Cerebellar nuclear complex (tissue), 1 donor: ENCODE data around the gene RBM19.

ENCODE experiments used
- DNase-seq, 2 experiments: peaks; one replicate each; lab custom pipeline; 2025; lab: John Stamatoyannopoulos, UW

Gene RBM19

DNA sequence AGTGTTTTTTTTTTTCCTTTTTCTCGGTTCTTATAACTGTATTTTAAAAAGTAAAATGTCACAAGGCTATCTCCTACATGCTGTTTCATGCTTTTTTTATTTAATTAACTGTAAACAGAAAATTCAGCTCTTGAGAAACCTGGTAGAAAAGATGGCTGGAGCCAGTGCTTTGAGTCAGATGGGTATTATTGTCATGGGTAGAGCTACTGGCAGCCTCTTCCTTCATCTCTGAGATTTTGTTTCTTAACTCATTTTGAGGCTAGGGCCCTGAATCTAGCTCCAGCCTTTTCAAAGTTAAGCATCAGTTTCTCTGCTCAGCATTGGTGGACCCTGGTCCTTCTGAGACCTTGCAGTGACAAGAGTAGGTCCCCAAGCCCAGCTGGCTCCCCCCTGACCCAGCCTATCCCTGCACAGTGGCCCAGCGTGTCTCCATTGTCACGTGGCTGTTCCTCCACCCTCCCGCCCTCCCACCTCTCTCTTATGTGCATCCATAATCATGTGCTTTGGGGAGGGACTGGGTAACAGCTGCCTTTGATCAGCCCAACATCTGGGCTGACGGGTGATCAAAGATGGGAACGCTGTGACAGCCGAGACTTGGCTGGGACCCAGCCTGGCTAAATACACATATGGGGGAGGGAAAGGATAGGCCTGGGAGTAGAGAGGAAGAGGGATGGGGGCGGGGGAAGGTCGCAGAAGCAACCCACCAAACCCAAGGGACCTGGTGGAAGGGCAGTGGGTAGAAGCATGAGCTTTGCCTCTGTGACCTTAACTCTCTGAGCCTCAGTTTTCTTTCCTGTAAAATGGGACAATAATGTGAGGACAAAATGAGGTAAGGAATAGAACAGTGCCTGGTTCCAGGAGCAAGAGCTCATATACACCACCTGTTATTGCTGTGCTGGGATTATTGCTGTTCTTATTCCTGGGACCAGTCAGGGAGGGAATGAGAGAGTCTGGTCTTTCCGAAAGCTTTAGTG lies 24.4 kb upstream of the RBM19 start:
- no peak for DNase-seq

- no peak for DNase-seq
These were observed 22.9 kb upstream of the RBM19 start for GRCh38 chr12:113988976-113989375.

DNA sequence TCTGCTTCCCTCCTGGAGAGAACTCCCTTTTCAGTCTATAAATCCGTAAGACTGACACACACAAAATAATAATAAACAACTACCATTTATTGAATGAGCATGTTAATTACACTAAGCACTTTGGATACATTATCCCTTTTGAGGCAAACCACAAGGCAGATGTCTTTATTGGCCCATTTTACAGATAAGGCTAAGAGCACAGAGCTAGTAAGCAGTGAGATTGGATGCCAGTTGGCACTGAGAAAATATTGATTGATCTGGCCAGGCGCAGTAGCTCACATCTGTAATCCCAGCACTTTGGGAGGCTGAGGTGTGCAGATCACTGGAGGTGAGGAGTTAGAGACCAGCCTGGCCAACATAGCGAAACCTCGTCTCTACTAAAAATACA lies 21.9 kb upstream of the RBM19 start:
- no peak for DNase-seq

DNA sequence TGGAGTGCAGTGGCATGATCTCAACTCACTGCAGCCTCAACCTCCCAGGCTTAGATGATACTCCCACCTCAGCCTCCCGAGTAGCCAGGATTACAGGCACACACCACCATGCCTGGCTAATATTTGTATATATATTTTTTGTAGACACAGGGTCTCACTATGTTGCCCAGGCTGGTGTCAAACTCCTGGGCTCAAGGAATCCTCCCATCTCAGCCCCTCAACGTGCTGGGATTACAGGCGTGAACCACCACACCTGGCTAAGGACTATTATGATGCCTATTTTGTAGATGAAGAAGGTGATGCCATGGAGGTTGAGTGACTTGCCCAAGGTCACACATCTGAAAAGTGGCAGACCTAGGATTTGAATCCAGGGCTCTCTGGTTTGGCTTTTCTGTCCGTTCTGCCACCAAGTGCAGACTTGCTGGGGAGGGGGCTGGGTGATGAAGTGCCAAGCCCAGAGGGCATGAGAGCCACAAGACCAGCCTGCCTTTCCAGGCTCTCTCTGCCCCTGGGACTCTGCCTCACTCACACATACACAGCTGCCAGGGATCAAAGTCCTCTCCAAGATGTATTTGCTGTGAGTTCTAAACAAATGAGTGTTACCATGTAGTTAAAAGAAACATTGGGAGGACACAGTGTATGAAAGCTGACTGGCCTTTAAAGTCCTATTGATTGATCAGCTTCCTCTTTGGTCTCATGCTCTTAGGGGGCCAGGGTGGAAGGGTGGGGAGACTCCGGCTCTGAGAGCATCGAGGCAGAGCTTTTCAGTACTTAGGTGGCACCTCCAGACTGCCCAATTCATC lies 21.3 kb upstream of the RBM19 start:
- no peak for DNase-seq

DNA sequence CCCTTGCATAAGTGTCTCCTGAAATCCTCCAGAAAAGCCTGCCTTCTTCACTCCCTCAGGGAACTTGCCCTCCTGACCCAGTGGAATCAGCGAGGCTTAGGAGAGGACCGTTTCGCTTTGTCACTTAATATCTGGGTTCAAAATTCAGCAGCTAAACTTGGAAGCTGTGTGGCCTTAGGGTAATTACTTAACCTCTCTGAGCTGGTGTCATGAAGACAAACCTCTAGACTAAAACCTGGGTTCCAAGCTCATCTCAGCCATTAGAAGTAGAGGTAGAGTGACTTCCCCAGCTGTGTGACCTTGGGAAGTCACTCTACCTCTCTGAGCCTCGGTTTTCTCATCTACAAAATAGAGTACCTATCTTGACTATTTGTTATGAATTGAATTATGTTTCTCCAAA lies 18.3 kb upstream of the RBM19 start:
- DNase-seq, result no peak

DNA sequence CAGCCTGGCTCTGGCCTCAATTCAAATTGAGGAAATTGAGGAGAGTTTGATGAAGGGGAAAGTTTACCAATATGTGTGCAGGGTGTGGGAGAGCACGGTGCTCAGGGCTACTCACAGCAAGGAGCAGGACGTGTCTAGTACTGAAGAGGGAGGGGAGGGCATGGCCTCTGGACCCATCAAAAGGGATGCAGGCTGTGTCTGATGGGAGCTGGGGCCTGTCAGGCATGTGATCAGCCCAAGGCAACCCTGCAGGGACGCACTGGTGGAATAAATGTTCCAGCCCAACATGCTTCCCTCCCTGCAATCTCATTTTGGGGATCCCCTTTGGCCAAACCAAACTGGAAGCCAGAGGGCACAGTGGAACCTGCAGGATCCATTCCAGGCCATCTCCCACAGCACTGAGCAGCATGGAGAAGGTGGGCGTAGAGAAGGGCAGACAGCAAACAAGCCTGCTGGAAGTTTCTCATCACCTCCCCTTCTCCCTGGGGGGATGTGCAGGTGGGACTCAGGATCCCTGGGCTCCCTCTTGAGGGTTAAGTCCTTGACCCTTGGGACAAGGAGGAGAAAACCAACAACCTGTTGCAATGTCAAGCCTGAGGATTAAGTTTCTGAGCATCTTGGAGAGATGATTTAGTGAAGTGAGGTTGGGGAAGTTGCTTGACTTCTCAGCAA lies 17.8 kb upstream of the RBM19 start:
- DNase-seq, result no peak

DNA sequence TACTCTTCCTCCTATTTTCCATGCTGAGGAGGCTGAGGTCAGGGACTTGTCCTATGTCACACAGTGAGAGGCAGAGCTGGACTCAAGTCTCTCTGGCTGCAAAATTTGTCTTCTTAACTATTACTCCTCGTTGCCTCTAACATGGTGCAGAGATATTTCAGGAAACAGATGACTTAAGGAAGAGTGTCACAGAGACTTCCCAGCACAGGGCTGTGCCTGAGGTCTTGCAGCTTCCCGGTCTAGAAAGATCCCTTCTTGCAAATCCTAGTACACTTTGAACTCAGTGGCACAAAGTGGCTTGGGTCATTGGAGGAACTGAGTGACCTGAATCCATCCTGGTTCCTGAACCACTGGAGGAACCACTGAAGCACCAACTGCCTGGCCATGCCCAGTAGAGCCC lies 17.1 kb upstream of the RBM19 start:
- no peak for DNase-seq

DNA sequence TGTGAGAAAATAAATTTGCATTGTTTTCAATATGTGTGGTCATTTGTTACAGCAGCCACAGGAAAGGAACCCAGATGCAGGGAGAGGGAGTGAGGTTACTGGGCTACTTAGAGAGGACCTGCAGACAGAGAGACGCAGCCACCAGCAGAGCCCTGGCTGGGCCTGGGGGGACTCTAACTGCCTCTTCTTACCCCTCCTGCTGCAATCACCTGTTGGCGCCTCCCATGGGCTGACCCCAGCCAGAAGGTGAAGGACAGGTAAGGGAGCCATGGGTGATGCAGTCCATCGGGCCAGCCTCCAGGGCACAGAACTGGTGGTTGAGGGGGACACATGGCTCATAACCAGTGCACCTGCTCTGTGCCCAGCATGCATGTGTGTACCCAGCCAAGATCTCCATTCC lies 15.8 kb upstream of the RBM19 start:
- no peak for DNase-seq

- no peak for DNase-seq
These were observed 14.6 kb upstream of the RBM19 start for GRCh38 chr12:113980537-113981337.

- no peak for DNase-seq
These were observed 13.9 kb upstream of the RBM19 start for GRCh38 chr12:113980054-113980453.

- no peak for DNase-seq
These were observed 12.0 kb upstream of the RBM19 start for GRCh38 chr12:113978080-113978479.

GRCh38 chr12:113974006-113974405 lies 7.9 kb upstream of the RBM19 start:
- no peak for DNase-seq

DNA sequence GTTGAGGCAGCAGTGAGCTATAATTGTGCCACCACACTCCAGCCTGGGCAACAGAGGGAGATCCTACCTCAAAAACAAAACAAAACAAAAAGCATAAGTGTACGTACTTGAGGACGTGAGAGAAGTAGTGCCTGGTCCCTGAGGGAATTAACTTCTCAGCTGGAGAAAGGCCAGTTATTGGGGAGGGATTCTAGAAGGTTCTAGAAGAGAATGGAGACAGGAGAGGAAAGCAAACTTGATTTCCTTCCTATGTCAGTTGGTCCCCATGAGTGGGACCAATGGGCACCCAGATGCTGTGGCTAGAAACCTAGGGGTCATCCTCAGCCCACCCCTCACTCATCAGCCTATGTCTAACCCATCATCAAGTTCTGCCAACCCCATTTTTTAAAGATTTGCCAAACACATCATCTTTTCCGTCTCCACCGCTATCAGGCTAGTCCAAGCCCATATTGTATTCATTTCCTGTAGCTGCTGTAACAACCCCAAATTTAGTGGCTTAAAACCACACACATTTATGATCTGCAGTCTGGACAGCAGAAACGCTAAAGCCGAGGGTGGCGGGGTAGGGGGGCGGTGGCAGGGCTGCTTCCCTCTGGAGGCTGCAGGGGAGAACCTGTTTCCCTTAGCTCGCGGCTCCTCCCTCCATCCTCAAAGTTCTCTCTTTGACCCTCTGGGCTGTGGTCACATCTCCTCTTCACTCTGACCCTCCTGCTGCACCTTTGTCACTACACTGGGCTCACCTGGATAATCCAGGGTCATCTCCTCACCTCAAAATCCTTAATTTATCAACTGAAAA lies 7.2 kb upstream of the RBM19 start:
- no peak for DNase-seq

- DNase-seq, result no peak
These were observed 5.3 kb upstream of the RBM19 start for GRCh38 chr12:113971392-113971791.

DNA sequence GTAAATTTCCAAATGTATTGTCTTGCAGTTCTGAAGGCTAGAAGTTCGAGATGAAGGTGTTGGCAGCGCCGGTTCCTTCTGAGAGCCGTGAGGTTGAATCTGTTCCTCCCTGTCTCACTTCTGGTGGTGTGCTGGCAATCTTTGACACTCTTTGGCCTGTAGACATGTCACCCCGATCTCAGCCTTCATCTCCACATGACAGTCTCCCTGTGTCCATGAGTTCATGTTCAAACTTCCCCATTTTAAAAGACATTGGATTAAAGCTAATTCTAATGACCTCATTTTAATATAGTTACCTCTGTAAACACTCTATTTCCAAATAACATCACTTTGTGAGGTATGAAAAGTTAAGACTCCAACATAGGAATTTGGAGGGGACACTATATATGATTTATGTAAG lies 4.1 kb upstream of the RBM19 start:
- no peak for DNase-seq

GRCh38 chr12:113967368-113967767 lies 1.2 kb upstream of the RBM19 start:
- no peak for DNase-seq

DNA sequence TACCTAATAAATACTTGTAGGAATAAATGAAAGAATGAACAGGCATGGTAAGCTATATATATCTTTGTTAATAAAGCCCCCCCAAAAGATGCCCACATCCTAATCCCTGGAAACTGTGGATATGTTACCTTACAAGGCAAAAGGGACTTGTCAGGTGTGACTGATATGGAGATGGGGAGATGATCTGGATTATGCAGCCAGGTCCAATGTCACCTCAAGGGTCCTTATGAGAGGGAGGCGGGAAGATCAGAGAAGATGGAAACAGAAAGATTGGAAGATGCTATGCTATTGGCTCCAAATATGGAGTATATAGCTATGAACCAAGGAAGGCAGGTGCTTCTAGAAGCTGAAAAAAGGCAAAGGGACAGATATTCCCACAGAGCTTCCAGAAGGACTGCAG lies 3.4 kb downstream of the RBM19 start:
- no peak for DNase-seq

- no peak for DNase-seq
These were observed 4.0 kb downstream of the RBM19 start for GRCh38 chr12:113961921-113962710.

DNA sequence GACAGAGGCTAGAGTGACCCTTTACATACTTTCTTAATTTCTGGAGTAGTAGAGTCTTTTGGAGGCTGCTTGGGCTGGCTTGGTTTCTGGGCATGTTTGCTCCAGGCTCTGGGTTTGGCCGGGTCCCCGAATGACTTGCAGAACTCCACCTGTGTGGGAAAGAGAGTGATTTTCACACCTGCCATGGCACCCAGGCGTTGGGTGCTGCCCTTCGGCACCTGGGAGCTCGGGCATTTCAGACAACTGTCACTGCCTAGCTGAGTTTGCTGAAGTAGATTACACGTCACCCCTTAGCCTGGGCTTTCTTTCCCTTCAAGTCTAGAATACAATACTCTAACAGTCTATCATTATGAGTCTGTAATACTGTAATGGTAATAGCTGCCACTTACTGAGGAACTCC lies 6.1 kb downstream of the RBM19 start:
- DNase-seq, result no peak

DNA sequence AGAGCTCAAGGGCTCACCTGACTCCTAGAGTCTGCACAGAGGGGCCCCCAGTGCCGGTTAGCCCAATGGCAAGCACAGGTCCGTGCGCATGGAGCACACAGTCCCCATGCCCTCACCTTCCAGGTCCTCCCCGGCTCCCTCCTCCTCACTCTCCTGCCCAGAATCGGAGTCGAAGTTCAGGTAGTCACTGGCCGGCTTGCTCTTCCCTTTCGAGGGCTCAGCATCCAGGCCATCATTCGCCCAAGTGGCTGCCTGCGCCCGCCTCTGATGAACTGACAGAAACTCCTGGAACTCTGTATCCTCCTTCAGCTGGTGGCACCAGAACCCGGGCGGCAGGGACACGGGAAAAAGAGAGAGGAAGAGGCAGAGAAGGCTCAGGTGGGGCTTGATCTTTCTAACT lies 7.0 kb downstream of the RBM19 start:
- DNase-seq, result no peak
